Neural progenitor cell (in vitro differentiated cells): ENCODE data around the gene ZNF547. TPM values are rescaled to one million over a fixed set of nuclear protein-coding genes. Genes with fewer than 3 reads are reported as not detected.

Experiments
- DNase-seq: peaks from one replicate; pipeline ENCODE4 v3.0.0-alpha.2; 2016; ENCODE audit warnings: low spot score
- H2AFZ ChIP-seq: fragments of 200-600 bp; sonication (generic); replicated peaks from 2 replicates; pipeline ENCODE4 v1.6.1; 2016; ENCODE audit warnings: antibody characterized with exemption
- H3F3A ChIP-seq: fragments of 200-600 bp; sonication (generic); 2 replicates; pipeline ENCODE4 v1.6.1; 2016; ENCODE audit warnings: antibody characterized with exemption, low read depth
- H3K27ac ChIP-seq: fragments of 200-600 bp; sonication (generic); 2 replicates; pipeline ENCODE4 v1.5.1; 2016; ENCODE audit warnings: mild to moderate bottlenecking
- H3K27me3 ChIP-seq: fragments of 200-600 bp; sonication (generic); 2 replicates; pipeline ENCODE4 v1.6.1; 2016; ENCODE audit warnings: mild to moderate bottlenecking, moderate library complexity
- H3K36me3 ChIP-seq: fragments of 200-600 bp; sonication (generic); 2 replicates; pipeline ENCODE4 v1.5.1; 2016
- H3K4me1 ChIP-seq: fragments of 200-600 bp; sonication (generic); 2 replicates; pipeline ENCODE4 v1.6.1; 2016; ENCODE audit warnings: mixed run types
- H3K4me2 ChIP-seq: fragments of 200-600 bp; sonication (generic); 2 replicates; pipeline ENCODE4 v1.6.1; 2016
- H3K4me3 ChIP-seq: fragments of 200-600 bp; sonication (generic); 2 replicates; pipeline ENCODE4 v1.5.1; 2016
- H3K79me2 ChIP-seq: fragments of 200-600 bp; sonication (generic); 2 replicates; pipeline ENCODE4 v1.6.1; 2016; ENCODE audit warnings: low read depth
- H3K9ac ChIP-seq: fragments of 200-600 bp; sonication (generic); 2 replicates; pipeline ENCODE4 v1.6.1; 2016
- H3K9me3 ChIP-seq: fragments of 200-600 bp; sonication (generic); 2 replicates; pipeline ENCODE4 v1.5.1; 2016; ENCODE audit warnings: low read depth
- H4K20me1 ChIP-seq: fragments of 200-600 bp; sonication (generic); 2 replicates; pipeline ENCODE4 v1.6.1; 2016; ENCODE audit warnings: low read depth
- H3K27ac Mint-ChIP-seq: 3 replicates; pipeline ENCODE4 v1.8.0; 2021; ENCODE audit warnings: mixed read lengths
- H3K27me3 Mint-ChIP-seq: 2 replicates; pipeline ENCODE4 v1.8.0; 2022; ENCODE audit warnings: low read depth, mild to moderate bottlenecking, inconsistent platforms, moderate library complexity, mixed read lengths; ENCODE audit not compliant: insufficient read depth
- H3K36me3 Mint-ChIP-seq: 3 replicates; pipeline ENCODE4 v1.8.0; 2021; ENCODE audit warnings: mixed read lengths
- H3K4me1 Mint-ChIP-seq: 3 replicates; pipeline ENCODE4 v1.8.0; 2021; ENCODE audit warnings: mixed read lengths
- H3K4me3 Mint-ChIP-seq: 3 replicates; pipeline ENCODE4 v1.8.0; 2021; ENCODE audit warnings: mild to moderate bottlenecking, moderate library complexity, mixed read lengths
- H3K9me3 Mint-ChIP-seq: 3 replicates; pipeline ENCODE4 v1.8.0; 2020; ENCODE audit warnings: mixed read lengths
- CTCF ChIP-seq: fragments of 200-600 bp; sonication (generic); IDR thresholded peaks from 2 replicates; pipeline ENCODE4 v1.5.1; 2017; ENCODE audit warnings: antibody characterized with exemption, mild to moderate bottlenecking
- EZH2 ChIP-seq: fragments of 200-600 bp; sonication (generic); IDR thresholded peaks from 2 replicates; pipeline ENCODE4 v1.6.1; 2017; ENCODE audit warnings: antibody characterized with exemption, mild to moderate bottlenecking, moderate library complexity
- EZH2phosphoT487 ChIP-seq: fragments of 200-600 bp; sonication (generic); IDR thresholded peaks from 2 replicates; pipeline ENCODE4 v1.6.1; 2017; ENCODE audit warnings: antibody characterized with exemption
- total RNA-seq: library from RNA; depleted of rRNA; stranded (reverse); fragments of >200 nt; gene quantifications from 2 replicates; pipeline ENCODE4 v1.2.3, GENCODE V29; 2015; ENCODE audit warnings: low replicate concordance

The ZNF547 gene
- total RNA-seq, 1 donor from 2014 or later, result 2.9 TPM

DNA sequence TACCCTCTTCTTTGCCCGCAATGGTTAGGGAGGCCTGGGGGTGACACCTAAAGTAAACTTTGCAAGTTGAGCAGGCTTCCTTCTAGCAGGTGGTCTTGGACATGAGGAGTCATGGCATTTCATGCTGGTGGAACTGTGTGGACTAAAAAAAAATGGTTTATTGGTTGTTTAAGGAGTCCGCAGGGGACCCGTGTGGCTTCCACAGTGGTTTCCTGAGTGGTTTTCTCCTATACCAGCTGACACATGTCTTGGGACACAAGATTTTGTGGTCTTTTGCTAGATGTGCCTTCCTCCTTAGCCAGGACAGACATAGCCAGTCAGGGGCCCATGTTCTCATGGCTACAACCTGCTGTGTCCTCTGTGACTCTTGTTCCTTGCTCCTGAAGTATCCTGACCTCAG is 41.6 kb upstream of the ZNF547 start:
- TF ChIP-seq CTCF (no peak), EZH2 (no peak)

GRCh38 chr19:57324992-57325391 is 38.4 kb upstream of the ZNF547 start:
- no peak overlapping the region for H3K9ac ChIP-seq
- H3K4me1 ChIP-seq, result peaks cover 9% of the 10 kb centered on the region
- H3K4me3 ChIP-seq, result no peak overlapping the region
- H3K79me2 ChIP-seq, result peaks cover 26% of the 10 kb centered on the region
- Mint-ChIP-seq H3K27me3 (peaks cover 9% of the 10 kb centered on the region), H3K36me3 (peaks cover 32% of the 10 kb centered on the region), H3K9me3 (no peaks in the 10 kb centered on the region), H3K4me1 (peaks cover 17% of the 10 kb centered on the region), H3K27ac (no peak overlapping the region), H3K4me3 (no peak overlapping the region)
- no peaks in the 10 kb centered on the region for H3K9me3 ChIP-seq
- peaks cover 1% of the 10 kb centered on the region for H3F3A ChIP-seq
- no peaks in the 10 kb centered on the region for H4K20me1 ChIP-seq
- no peaks in the 10 kb centered on the region for H3K27me3 ChIP-seq
- H3K27ac ChIP-seq, result no peak overlapping the region
- DNase-seq, result no peak
- TF ChIP-seq EZH2phosphoT487, result no peak
- no peak for TF ChIP-seq CTCF
- TF ChIP-seq EZH2, result no peak
- no peak overlapping the region for H2AFZ ChIP-seq
- no peak overlapping the region for H3K4me2 ChIP-seq
- no peaks in the 10 kb centered on the region for H3K36me3 ChIP-seq

More for the DNA sequence above, 41.6 kb upstream of the ZNF547 start:
- peak overlapping the region; percentile 42 for H3K27ac Mint-ChIP-seq
- Histone ChIP-seq H3K4me1 (peaks cover 19% of the 10 kb centered on the region), H3K27ac (no peak overlapping the region), H3K4me3 (peak overlapping the region; percentile 77), H3K9ac (peak overlapping the region; percentile 93), H3K4me2 (peak overlapping the region; percentile 87), H3K79me2 (peaks cover 26% of the 10 kb centered on the region), H3K27me3 (peaks cover 10% of the 10 kb centered on the region), H3F3A (peaks cover 18% of the 10 kb centered on the region), H3K9me3 (no peaks in the 10 kb centered on the region), H4K20me1 (no peaks in the 10 kb centered on the region), H3K36me3 (no peaks in the 10 kb centered on the region), H2AFZ (no peak overlapping the region)
- peaks cover 9% of the 10 kb centered on the region for H3K36me3 Mint-ChIP-seq
- peaks cover 20% of the 10 kb centered on the region for H3K4me1 Mint-ChIP-seq
- DNase-seq, result no peak
- H3K9me3 Mint-ChIP-seq, result no peaks in the 10 kb centered on the region
- H3K4me3 Mint-ChIP-seq, result peak overlapping the region; percentile 89
- H3K27me3 Mint-ChIP-seq, result peaks cover 9% of the 10 kb centered on the region

DNA sequence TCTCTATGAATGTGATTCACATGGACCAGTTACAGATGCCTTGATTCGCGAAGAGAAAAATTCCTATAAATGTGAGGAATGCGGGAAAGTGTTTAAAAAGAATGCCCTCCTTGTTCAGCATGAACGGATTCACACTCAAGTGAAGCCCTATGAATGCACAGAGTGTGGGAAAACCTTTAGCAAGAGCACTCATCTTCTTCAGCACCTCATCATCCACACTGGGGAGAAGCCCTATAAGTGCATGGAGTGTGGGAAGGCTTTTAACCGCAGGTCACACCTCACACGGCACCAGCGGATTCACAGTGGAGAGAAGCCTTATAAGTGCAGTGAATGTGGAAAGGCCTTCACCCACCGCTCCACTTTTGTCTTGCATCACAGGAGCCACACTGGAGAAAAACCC is 35.4 kb upstream of the ZNF547 start:
- no peak overlapping the region for H2AFZ ChIP-seq

More for the DNA sequence above, 35.4 kb upstream of the ZNF547 start:
- Histone ChIP-seq H3K9ac (no peak overlapping the region), H4K20me1 (no peaks in the 10 kb centered on the region), H3K27ac (no peak overlapping the region), H3K36me3 (no peaks in the 10 kb centered on the region), H3K27me3 (no peaks in the 10 kb centered on the region), H3K4me3 (no peak overlapping the region), H3K79me2 (peaks cover under 1% of the 10 kb centered on the region), H3F3A (no peaks in the 10 kb centered on the region), H3K9me3 (no peaks in the 10 kb centered on the region), H3K4me1 (no peaks in the 10 kb centered on the region), H3K4me2 (no peak overlapping the region)
- Mint-ChIP-seq H3K9me3 (no peaks in the 10 kb centered on the region), H3K4me3 (no peak overlapping the region), H3K27me3 (peaks cover 3% of the 10 kb centered on the region), H3K36me3 (peaks cover 37% of the 10 kb centered on the region), H3K4me1 (no peaks in the 10 kb centered on the region), H3K27ac (no peak overlapping the region)
- no peak for TF ChIP-seq EZH2phosphoT487
- TF ChIP-seq CTCF, result no peak
- no peak for TF ChIP-seq EZH2
- DNase-seq, result no peak
